SU-DHL-6 (cell line): ENCODE measurements around the gene SRL.

Source experiments
- CTCF ChIP-seq: fragments of 200-600 bp; sonication (generic); IDR thresholded peaks from one replicate; pipeline ENCODE4 v1.5.1; 2017; ENCODE audit warnings: antibody characterized with exemption, mild to moderate bottlenecking, low read length, moderate library complexity; ENCODE audit not compliant: insufficient read depth, poor library complexity, severe bottlenecking
- EZH2phosphoT487 ChIP-seq: fragments of 200-600 bp; sonication (generic), shearing (Covaris generic); conservative IDR thresholded peaks from 2 replicates; pipeline ENCODE4 v1.6.1; 2018; ENCODE audit warnings: mild to moderate bottlenecking, antibody characterized with exemption, low read length, moderate library complexity, mixed read lengths

GRCh38 chr16:4264546-4264945 is 22.7 kb upstream of the SRL start:
- no peak for TF ChIP-seq CTCF
- no peak for TF ChIP-seq EZH2phosphoT487
